HFF-Myc (cell line): ENCODE results near the gene LYST.
"Not testable (repeated sequence)": the region's sequence is repeated elsewhere in the genome, so short reads cannot be mapped to it uniquely, and the experiment has no call there.

Experiments used
- DNase-seq: peaks from one replicate; pipeline ENCODE4 v3.0.0-alpha.2; 2011; ENCODE audit warnings: low read depth; ENCODE audit errors: extremely low read depth
- H3K4me3 ChIP-seq: replicated peaks from 2 replicates; pipeline ENCODE4 v1.5.1; 2011; ENCODE audit warnings: low read depth, mild to moderate bottlenecking, control low read depth, low read length
- CTCF ChIP-seq: IDR thresholded peaks from 2 replicates; pipeline ENCODE4 v1.5.1; 2012; ENCODE audit warnings: mild to moderate bottlenecking, low read depth, low read length, control low read depth; ENCODE audit errors: missing control alignments

The LYST gene

GRCh38 chr1:235767795-235768194 lies 98.9 kb downstream of the LYST start:
- H3K4me3 ChIP-seq, result no peak overlapping the region
- no peak for TF ChIP-seq CTCF
- no peak for DNase-seq

GRCh38 chr1:235766794-235767285 lies 99.9 kb downstream of the LYST start:
- DNase-seq, result no peak
- no peak for TF ChIP-seq CTCF

GRCh38 chr1:235763962-235764361 lies 102.7 kb downstream of the LYST start:
- no peak for TF ChIP-seq CTCF

More at GRCh38 chr1:235766794-235767285, 99.9 kb downstream of the LYST start:
- no peak overlapping the region for H3K4me3 ChIP-seq

GRCh38 chr1:235759336-235759735 lies 107.4 kb downstream of the LYST start:
- H3K4me3 ChIP-seq, result no peak overlapping the region
- DNase-seq, result no peak
- no peak for TF ChIP-seq CTCF

More at GRCh38 chr1:235763962-235764361, 102.7 kb downstream of the LYST start:
- no peak overlapping the region for H3K4me3 ChIP-seq
- DNase-seq, result no peak

GRCh38 chr1:235758931-235759330 lies 107.8 kb downstream of the LYST start:
- no peak for TF ChIP-seq CTCF
- no peak overlapping the region for H3K4me3 ChIP-seq
- no peak for DNase-seq

GRCh38 chr1:235757587-235758096 lies 109.1 kb downstream of the LYST start:
- H3K4me3 ChIP-seq, result no peak overlapping the region
- no peak for DNase-seq
- no peak for TF ChIP-seq CTCF

GRCh38 chr1:235754186-235754585 lies 112.5 kb downstream of the LYST start:
- DNase-seq, H3K4me3 ChIP-seq: not testable (repeated sequence)
